Measurements from ENCODE around the gene LZTS3. TPM values are rescaled to one million over a fixed set of nuclear protein-coding genes. Genes with fewer than 3 reads are reported as not detected.
"Not testable (repeated sequence)": the region's sequence is repeated elsewhere in the genome, so short reads cannot be mapped to it uniquely, and the experiment has no call there.

LZTS3 gene
- total and polyA plus RNA-seq, 2 of the 13 experiments (the other 11 are each of a cell fraction or from before 2014, with no cell fraction given), result 10.1 to 31.3 TPM

DNA sequence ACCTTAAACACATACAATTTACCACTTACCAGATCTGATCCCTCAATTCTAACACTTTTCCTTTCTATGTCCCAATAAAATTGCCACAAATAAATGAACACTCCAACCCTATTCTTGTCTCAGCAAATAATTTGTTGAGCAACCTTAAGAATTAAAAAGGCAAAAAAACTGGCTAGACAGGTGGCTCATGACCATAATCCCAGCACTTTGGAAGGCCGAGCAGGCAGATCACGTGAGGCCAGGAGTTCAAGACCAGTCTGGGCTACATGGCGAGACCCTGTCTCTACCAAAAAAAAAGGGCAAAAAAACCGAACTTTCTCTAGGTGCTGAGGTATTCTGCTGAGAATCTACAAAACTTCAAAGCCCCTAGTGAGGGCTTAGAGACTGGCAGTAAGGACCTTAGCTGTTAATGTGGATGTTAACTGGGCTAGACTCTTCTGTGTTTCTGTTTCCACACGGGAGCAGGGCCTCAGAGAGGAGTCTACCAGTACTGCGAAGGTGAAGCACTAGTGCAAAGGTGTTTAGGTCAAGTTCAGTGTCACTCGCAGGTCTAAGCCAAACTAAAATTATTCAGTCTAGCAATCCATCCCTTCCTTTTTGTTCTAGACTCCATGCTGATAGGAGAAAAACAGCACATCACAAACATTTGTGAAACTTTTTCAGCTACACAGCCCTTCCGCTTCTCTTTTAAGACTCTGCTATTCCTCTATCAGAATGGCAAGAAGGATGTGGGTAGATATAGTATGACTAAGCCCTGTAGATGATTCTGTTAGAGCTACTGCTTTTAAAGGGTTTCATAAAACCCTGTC, 16.3 kb downstream of the LZTS3 start (continued):
- peak; percentile 23; the same call in 1 of the 2 replicates for TF ChIP-seq RXRA (CRISPR knock-in tag; IDR thresholded peaks at IDR 0.05)
- TF ChIP-seq RFXAP (CRISPR knock-in tag; IDR thresholded peaks at IDR 0.05; ENCODE audit: borderline replicate concordance), result no peak
- TF ChIP-seq DMAP1 (CRISPR knock-in tag; IDR thresholded peaks at IDR 0.05), result 0 out of 2 replicates have a peak, but pooled peaks have one; percentile 8
- TF ChIP-seq, protein P1, sequence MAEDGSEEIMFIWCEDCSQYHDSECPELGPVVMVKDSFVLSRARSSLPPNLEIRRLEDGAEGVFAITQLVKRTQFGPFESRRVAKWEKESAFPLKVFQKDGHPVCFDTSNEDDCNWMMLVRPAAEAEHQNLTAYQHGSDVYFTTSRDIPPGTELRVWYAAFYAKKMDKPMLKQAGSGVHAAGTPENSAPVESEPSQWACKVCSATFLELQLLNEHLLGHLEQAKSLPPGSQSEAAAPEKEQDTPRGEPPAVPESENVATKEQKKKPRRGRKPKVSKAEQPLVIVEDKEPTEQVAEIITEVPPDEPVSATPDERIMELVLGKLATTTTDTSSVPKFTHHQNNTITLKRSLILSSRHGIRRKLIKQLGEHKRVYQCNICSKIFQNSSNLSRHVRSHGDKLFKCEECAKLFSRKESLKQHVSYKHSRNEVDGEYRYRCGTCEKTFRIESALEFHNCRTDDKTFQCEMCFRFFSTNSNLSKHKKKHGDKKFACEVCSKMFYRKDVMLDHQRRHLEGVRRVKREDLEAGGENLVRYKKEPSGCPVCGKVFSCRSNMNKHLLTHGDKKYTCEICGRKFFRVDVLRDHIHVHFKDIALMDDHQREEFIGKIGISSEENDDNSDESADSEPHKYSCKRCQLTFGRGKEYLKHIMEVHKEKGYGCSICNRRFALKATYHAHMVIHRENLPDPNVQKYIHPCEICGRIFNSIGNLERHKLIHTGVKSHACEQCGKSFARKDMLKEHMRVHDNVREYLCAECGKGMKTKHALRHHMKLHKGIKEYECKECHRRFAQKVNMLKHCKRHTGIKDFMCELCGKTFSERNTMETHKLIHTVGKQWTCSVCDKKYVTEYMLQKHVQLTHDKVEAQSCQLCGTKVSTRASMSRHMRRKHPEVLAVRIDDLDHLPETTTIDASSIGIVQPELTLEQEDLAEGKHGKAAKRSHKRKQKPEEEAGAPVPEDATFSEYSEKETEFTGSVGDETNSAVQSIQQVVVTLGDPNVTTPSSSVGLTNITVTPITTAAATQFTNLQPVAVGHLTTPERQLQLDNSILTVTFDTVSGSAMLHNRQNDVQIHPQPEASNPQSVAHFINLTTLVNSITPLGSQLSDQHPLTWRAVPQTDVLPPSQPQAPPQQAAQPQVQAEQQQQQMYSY (CRISPR knock-in tag; IDR thresholded peaks at IDR 0.05), result no peak
- TF ChIP-seq NR2F6 (IDR thresholded peaks at IDR 0.05), result no peak; the same call in 1 of the 2 replicates
- peak; percentile 39; the same call in 1 of the 2 replicates for TF ChIP-seq NR2F6 (CRISPR knock-in tag; IDR thresholded peaks at IDR 0.05)

DNA sequence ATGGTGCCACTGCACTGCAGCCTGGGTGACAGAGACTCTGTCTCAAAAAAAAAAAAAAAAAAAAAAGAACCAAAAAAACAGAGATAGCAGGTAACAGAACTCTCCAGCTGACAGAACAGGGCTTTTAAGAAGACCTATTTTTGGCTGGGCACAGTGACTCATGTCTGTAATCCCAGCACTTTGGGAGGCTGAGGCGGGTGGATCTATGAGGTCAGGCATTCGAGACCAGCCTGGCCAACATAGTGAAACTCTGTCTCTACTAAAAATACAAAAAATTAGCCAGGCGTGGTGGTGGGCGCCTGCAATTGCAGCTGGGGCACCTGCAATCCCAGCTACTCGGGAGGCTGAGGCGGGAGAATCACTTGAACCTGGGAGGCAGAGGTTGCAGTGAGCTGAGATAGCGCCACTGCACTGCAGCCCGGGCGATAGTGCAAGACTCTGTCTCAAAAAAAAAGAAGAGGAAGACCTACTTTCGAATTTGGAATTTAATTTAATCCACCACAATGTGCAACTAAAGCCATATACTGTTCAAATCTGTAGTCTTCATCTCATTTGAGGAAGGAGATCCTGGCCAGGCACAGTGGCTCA, 21.2 kb downstream of the LZTS3 start:
- in situ Hi-C loops (cut with HindIII; ENCODE audit: extremely low pct_ligation_motif_present, low pct_unique_long_range_greater_than_20kb), result not testable (repeated sequence)
- H4K20me1 ChIP-seq (ENCODE audit: insufficient read depth, low read length), result peaks cover 30% of the 10 kb centered on the region
- POLR2A ChIA-PET, result interaction anchor here (0.6 to 2.4 kb wide), 2 partner anchors 10 to 14 kb away, joined by 3 to 7 read pairs; no protein-coding TSS in a partner anchor

More for the DNA sequence above, 21.2 kb downstream of the LZTS3 start:
- peak; percentile 49 for ATAC-seq
- BruUV-seq (replicated peaks); H3K27me3 ChIP-seq (ENCODE audit: control insufficient read depth in 1 of 2, insufficient read depth in 2 of 2, low read length in 2 of 2); H3K27ac ChIP-seq (ENCODE audit: extremely low read length, insufficient read depth, low read length); H2AFZ ChIP-seq (ENCODE audit: low read length); intact Hi-C loops (cut with micrococcal nuclease; ENCODE audit: unreplicated experiment); H3K9me3 ChIP-seq (ENCODE audit: low read length); H3K9ac ChIP-seq (ENCODE audit: insufficient read depth, low read depth, low read length); DNase-seq (ENCODE audit: low spot score); H3K4me1 ChIP-seq (ENCODE audit: insufficient read depth, low read length); H3K4me2 ChIP-seq (ENCODE audit: low read depth, low read length); FAIRE-seq; H3K4me3 ChIP-seq (replicated peaks in 1 of 3; ENCODE audit: insufficient read depth in 1 of 3, low read depth in 2 of 3, low read length in 3 of 3); CTCF ChIA-PET (ENCODE audit: low intra/inter-chr PET ratio, low total read pairs): not testable (repeated sequence)
- TF ChIP-seq, protein P2, sequence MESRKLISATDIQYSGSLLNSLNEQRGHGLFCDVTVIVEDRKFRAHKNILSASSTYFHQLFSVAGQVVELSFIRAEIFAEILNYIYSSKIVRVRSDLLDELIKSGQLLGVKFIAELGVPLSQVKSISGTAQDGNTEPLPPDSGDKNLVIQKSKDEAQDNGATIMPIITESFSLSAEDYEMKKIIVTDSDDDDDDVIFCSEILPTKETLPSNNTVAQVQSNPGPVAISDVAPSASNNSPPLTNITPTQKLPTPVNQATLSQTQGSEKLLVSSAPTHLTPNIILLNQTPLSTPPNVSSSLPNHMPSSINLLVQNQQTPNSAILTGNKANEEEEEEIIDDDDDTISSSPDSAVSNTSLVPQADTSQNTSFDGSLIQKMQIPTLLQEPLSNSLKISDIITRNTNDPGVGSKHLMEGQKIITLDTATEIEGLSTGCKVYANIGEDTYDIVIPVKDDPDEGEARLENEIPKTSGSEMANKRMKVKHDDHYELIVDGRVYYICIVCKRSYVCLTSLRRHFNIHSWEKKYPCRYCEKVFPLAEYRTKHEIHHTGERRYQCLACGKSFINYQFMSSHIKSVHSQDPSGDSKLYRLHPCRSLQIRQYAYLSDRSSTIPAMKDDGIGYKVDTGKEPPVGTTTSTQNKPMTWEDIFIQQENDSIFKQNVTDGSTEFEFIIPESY (CRISPR knock-in tag; IDR thresholded peaks at IDR 0.05), result peak; percentile 69; the same call in 1 of the 2 replicates
- TF ChIP-seq, protein P3, sequence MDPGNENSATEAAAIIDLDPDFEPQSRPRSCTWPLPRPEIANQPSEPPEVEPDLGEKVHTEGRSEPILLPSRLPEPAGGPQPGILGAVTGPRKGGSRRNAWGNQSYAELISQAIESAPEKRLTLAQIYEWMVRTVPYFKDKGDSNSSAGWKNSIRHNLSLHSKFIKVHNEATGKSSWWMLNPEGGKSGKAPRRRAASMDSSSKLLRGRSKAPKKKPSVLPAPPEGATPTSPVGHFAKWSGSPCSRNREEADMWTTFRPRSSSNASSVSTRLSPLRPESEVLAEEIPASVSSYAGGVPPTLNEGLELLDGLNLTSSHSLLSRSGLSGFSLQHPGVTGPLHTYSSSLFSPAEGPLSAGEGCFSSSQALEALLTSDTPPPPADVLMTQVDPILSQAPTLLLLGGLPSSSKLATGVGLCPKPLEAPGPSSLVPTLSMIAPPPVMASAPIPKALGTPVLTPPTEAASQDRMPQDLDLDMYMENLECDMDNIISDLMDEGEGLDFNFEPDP (CRISPR knock-in tag; conservative IDR thresholded peaks at IDR 0.05), result 0 out of 2 replicates have a peak, but pooled peaks have one; percentile 52
- WGBS (ENCODE audit: low lambda C conversion rate), result 94% methylated on average over 10 of the region's 10 CpGs
- H3K36me3 ChIP-seq (replicated peaks in 1 of 2; ENCODE audit: control insufficient read depth in 1 of 2, insufficient read depth in 2 of 2, low read length in 2 of 2), result peaks cover 28 to 65% of the 10 kb centered on the region in 2 experiments
- peaks cover 84% of the 10 kb centered on the region for H3K79me2 ChIP-seq (ENCODE audit: insufficient read depth, low read length)
